Neural cell (in vitro differentiated cells): ENCODE data around the gene ETV3. TPM values are rescaled to one million over a fixed set of nuclear protein-coding genes. Genes with fewer than 3 reads are reported as not detected.

Experiments
- H2AFZ ChIP-seq: fragments of 200-600, 300-800 bp; sonication (generic), shearing (Covaris generic); 2 replicates; pipeline ENCODE4 v1.6.0; 2014; ENCODE audit warnings: low read depth, mild to moderate bottlenecking, antibody characterized with exemption, low read length, moderate library complexity
- H3F3A ChIP-seq: fragments of 200-600 bp; shearing (Covaris generic); 2 replicates; pipeline ENCODE4 v1.6.1; 2016; ENCODE audit warnings: mild to moderate bottlenecking, moderate library complexity, mixed read lengths, antibody characterized with exemption, low read length; ENCODE audit not compliant: insufficient read depth, poor library complexity, severe bottlenecking
- H3K27ac ChIP-seq: fragments of 200-600, 300-800 bp; sonication (generic), shearing (Covaris generic); 2 replicates; pipeline ENCODE4 v1.5.1; 2014; ENCODE audit warnings: mild to moderate bottlenecking, low read length, moderate library complexity
- H3K27me3 ChIP-seq: fragments of 300-800, 200-600 bp; sonication (generic), shearing (Covaris generic); 2 replicates; pipeline ENCODE4 v1.6.0; 2014; ENCODE audit warnings: mild to moderate bottlenecking, low read depth, low read length, moderate library complexity; ENCODE audit not compliant: insufficient read depth
- H3K36me3 ChIP-seq: fragments of 300-800, 200-600 bp; sonication (generic), shearing (Covaris generic); 2 replicates; pipeline ENCODE4 v1.5.1; 2014; ENCODE audit warnings: mild to moderate bottlenecking, antibody characterized with exemption, low read length, moderate library complexity; ENCODE audit not compliant: insufficient read depth
- H3K4me2 ChIP-seq: fragments of 300-800, 200-600 bp; sonication (generic), shearing (Covaris generic); 2 replicates; pipeline ENCODE4 v1.6.0; 2014; ENCODE audit warnings: mild to moderate bottlenecking, low read length
- H3K4me3 ChIP-seq: fragments of 300-800, 200-600 bp; sonication (generic), shearing (Covaris generic); 2 replicates; pipeline ENCODE4 v1.5.1; 2014; ENCODE audit warnings: mild to moderate bottlenecking, low read length, moderate library complexity
- H3K79me2 ChIP-seq: fragments of 200-600 bp; shearing (Covaris generic); replicated peaks from 2 replicates; pipeline ENCODE4 v1.6.0; 2014; ENCODE audit warnings: mild to moderate bottlenecking, low read length, moderate library complexity; ENCODE audit not compliant: insufficient read depth
- H3K9ac ChIP-seq: fragments of 300-800, 200-600 bp; sonication (generic), shearing (Covaris generic); 2 replicates; pipeline ENCODE4 v1.6.1; 2016; ENCODE audit warnings: mild to moderate bottlenecking, low read length, mixed read lengths
- H3K9me2 ChIP-seq: fragments of 200-600 bp; shearing (Covaris generic); 2 replicates; pipeline ENCODE4 v1.6.1; 2016; ENCODE audit warnings: mild to moderate bottlenecking, low read length, mixed read lengths; ENCODE audit not compliant: insufficient read depth
- H3K9me3 ChIP-seq: fragments of 200-600, 300-800 bp; sonication (generic), shearing (Covaris generic); 2 replicates; pipeline ENCODE4 v1.6.1; 2016; ENCODE audit warnings: mild to moderate bottlenecking, mixed run types, low read length, moderate library complexity, mixed read lengths
- H4K20me1 ChIP-seq: fragments of 200-600 bp; shearing (Covaris generic); 2 replicates; pipeline ENCODE4 v1.6.1; 2016; ENCODE audit warnings: mild to moderate bottlenecking, mixed run types; ENCODE audit not compliant: insufficient read depth
- CTCF ChIP-seq: fragments of 450-650 bp; IDR thresholded peaks from 2 replicates; pipeline ENCODE4 v1.5.1; 2014; ENCODE audit warnings: antibody characterized with exemption, mild to moderate bottlenecking, moderate library complexity; ENCODE audit not compliant: poor library complexity, severe bottlenecking
- EP300 ChIP-seq: fragments of 450-650 bp; conservative IDR thresholded peaks from 2 replicates; pipeline ENCODE4 v1.6.1; 2014; ENCODE audit warnings: antibody characterized with exemption, mild to moderate bottlenecking, moderate library complexity; ENCODE audit not compliant: poor library complexity, severe bottlenecking
- EZH2 ChIP-seq: fragments of 200-600, 300-800 bp; shearing (Covaris generic), sonication (generic); IDR thresholded peaks from 2 replicates; pipeline ENCODE4 v1.6.1; 2014; ENCODE audit warnings: antibody characterized with exemption, low read length, borderline replicate concordance, mild to moderate bottlenecking; ENCODE audit not compliant: insufficient read depth, poor library complexity, severe bottlenecking
- MXI1 ChIP-seq: fragments of 450-650 bp; conservative IDR thresholded peaks from 2 replicates; pipeline ENCODE4 v1.6.1; 2014; ENCODE audit warnings: antibody characterized with exemption, mild to moderate bottlenecking; ENCODE audit not compliant: poor library complexity, severe bottlenecking
- POLR2AphosphoS5 ChIP-seq: IDR thresholded peaks from 2 replicates; pipeline ENCODE4 v1.6.1; 2012
- RAD21 ChIP-seq: fragments of 450-650 bp; conservative IDR thresholded peaks from 2 replicates; pipeline ENCODE4 v1.6.1; 2014; ENCODE audit warnings: antibody characterized with exemption, mild to moderate bottlenecking, moderate library complexity
- REST ChIP-seq: IDR thresholded peaks from 2 replicates; pipeline ENCODE4 v1.6.1; 2012; ENCODE audit warnings: borderline replicate concordance
- SMC3 ChIP-seq: fragments of 450-650 bp; conservative IDR thresholded peaks from 2 replicates; pipeline ENCODE4 v1.6.1; 2014; ENCODE audit warnings: antibody characterized with exemption, mild to moderate bottlenecking, moderate library complexity; ENCODE audit not compliant: poor library complexity
- TAF1 ChIP-seq: IDR thresholded peaks from 2 replicates; pipeline ENCODE4 v1.6.1; 2012; ENCODE audit warnings: low read depth
- polyA plus RNA-seq: library from polyadenylated mRNA; depleted of rRNA; stranded (reverse); fragments of >200 nt; gene quantifications from 2 replicates; pipeline ENCODE4 v1.2.3, GENCODE V29; 2014

Gene ETV3
- polyA plus RNA-seq, 1 donor from 2014 or later, result 9.9 TPM

- no peak overlapping the region for H2AFZ ChIP-seq
- no peak overlapping the region for H3K27ac ChIP-seq
- no peaks in the 10 kb centered on the region for H3K9me2 ChIP-seq
- TF ChIP-seq EZH2, result no peak
- TF ChIP-seq TAF1, result no peak
- TF ChIP-seq RAD21, result no peak
- TF ChIP-seq SMC3, result no peak
- TF ChIP-seq CTCF, result no peak
- TF ChIP-seq MXI1, result no peak
- TF ChIP-seq EP300, result no peak
- no peak for TF ChIP-seq REST
- TF ChIP-seq POLR2AphosphoS5, result no peak
- H3K4me3 ChIP-seq, result no peak overlapping the region
- no peaks in the 10 kb centered on the region for H3K36me3 ChIP-seq
- no peaks in the 10 kb centered on the region for H4K20me1 ChIP-seq
- no peak overlapping the region for H3K9ac ChIP-seq
- H3F3A ChIP-seq, result no peaks in the 10 kb centered on the region
- no peak overlapping the region for H3K4me2 ChIP-seq
- H3K9me3 ChIP-seq, result no peaks in the 10 kb centered on the region
- no peaks in the 10 kb centered on the region for H3K79me2 ChIP-seq
- no peaks in the 10 kb centered on the region for H3K27me3 ChIP-seq
These were observed 13.3 kb downstream of the ETV3 start for GRCh38 chr1:157124855-157125254.

GRCh38 chr1:157119448-157119847 lies 18.7 kb downstream of the ETV3 start:
- H3K9me3 ChIP-seq, result no peaks in the 10 kb centered on the region
- no peaks in the 10 kb centered on the region for H3K27me3 ChIP-seq
- no peaks in the 10 kb centered on the region for H4K20me1 ChIP-seq
- H3K36me3 ChIP-seq, result no peaks in the 10 kb centered on the region
- no peak overlapping the region for H3K9ac ChIP-seq
- no peaks in the 10 kb centered on the region for H3K9me2 ChIP-seq
- no peak overlapping the region for H2AFZ ChIP-seq
- no peak for TF ChIP-seq TAF1
- no peak for TF ChIP-seq REST
- TF ChIP-seq EZH2, result no peak
- TF ChIP-seq POLR2AphosphoS5, result no peak
- TF ChIP-seq EP300, result no peak
- TF ChIP-seq SMC3, result no peak
- no peak for TF ChIP-seq RAD21
- TF ChIP-seq MXI1, result no peak
- no peak for TF ChIP-seq CTCF
- H3F3A ChIP-seq, result no peaks in the 10 kb centered on the region
- H3K79me2 ChIP-seq, result no peaks in the 10 kb centered on the region
- H3K4me3 ChIP-seq, result no peak overlapping the region
- no peak overlapping the region for H3K4me2 ChIP-seq
- no peak overlapping the region for H3K27ac ChIP-seq
